Measurements from ENCODE around the gene MRRF.

MRRF gene

DNA sequence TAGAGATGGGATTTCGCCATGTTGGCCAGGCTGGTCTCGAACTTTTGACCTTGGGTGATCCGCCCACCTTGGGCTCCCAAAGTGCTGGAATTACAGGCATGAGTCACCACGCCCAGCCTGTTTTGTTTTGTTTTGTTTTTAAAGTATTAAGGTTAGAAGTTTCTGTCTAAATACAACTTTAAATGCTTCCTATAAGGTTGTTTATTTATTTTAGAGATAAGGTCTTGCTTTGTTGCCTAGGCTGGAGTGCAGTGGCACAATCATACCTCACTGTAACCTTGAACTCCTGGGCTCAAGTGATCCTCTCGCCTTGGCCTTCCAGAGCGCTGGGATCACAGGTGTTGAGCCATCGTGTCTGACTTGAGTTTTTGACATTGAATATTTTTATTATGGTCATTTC, 11.4 kb downstream of the MRRF start:
- no peaks in the 10 kb centered on the region for H3K9me3 ChIP-seq (ENCODE audit: control insufficient read depth, low read length)
- no peaks in the 10 kb centered on the region for H3K27me3 ChIP-seq (replicated peaks; ENCODE audit: control insufficient read depth, insufficient read depth, low read length, poor library complexity, severe bottlenecking)
- DNase-seq: no peak
- no peaks in the 10 kb centered on the region for H3K4me1 ChIP-seq (ENCODE audit: control insufficient read depth, insufficient read depth, low read length, poor library complexity, severe bottlenecking)
- no peak overlapping the region for H3K27ac ChIP-seq (ENCODE audit: insufficient read depth, low read length, poor library complexity, severe bottlenecking)
- no peak overlapping the region for H3K4me3 ChIP-seq (ENCODE audit: insufficient read depth, low read depth, low read length, poor library complexity, severe bottlenecking)
- peaks cover 4% of the 10 kb centered on the region for H3K36me3 ChIP-seq (ENCODE audit: control insufficient read depth, insufficient read depth, low read length)

DNA sequence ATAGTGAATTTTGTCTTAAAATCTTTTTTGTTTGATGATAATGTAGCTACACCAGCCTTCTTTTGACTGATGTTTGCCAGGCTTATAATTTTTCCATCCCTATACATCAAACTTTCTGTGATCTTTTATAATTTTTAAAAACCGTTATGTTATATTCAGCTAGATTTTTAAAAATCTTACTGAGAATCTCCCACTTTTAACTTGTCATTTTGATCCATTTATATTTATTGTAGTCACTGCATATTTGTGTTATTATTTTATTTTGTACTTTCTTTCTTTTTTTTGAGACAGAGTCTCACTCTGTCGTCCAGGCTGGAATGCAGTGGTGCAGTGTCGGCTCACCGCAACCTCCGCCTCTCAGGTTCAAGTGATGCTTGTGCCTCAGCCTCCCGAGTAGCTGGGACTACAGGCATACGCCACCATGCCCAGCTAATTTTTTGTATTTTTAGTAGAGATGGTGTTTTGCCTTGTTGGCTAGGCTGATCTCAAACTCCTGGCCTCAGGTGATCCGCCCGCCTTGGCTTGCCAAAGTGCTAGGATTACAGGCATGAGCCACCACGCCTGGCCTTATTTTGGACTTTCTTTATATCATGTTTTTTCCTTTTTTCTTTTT, 12.7 kb downstream of the MRRF start:
- Histone ChIP-seq H3K27ac (ENCODE audit: insufficient read depth, low read length, poor library complexity, severe bottlenecking) (no peak overlapping the region), H3K27me3 (replicated peaks; ENCODE audit: control insufficient read depth, insufficient read depth, low read length, poor library complexity, severe bottlenecking) (no peaks in the 10 kb centered on the region), H3K36me3 (ENCODE audit: control insufficient read depth, insufficient read depth, low read length) (peaks cover 12% of the 10 kb centered on the region), H3K4me3 (ENCODE audit: insufficient read depth, low read depth, low read length, poor library complexity, severe bottlenecking) (no peak overlapping the region), H3K9me3 (ENCODE audit: control insufficient read depth, low read length) (no peaks in the 10 kb centered on the region), H3K4me1 (ENCODE audit: control insufficient read depth, insufficient read depth, low read length, poor library complexity, severe bottlenecking) (no peaks in the 10 kb centered on the region)
- no peak for DNase-seq

DNA sequence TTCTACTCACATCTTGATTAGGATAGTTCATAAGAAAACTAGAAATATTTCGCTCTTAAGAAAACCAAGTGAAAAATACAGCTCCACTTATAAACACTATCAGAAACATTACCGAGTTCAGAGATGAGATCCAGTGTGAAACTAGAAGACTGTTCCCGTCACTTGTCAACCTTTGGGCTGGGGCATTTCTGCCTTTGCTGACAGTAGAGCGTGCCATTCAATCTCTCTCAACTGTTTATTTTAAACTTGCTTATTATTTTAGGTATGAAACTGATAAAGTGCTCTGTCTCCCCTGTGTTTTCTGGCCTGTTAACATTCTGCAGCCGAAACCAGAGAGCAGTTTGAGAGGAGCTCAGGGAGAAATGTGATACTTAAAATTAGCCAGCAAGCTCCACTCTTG, 16.7 kb downstream of the MRRF start:
- no peak overlapping the region for H3K27ac ChIP-seq (ENCODE audit: insufficient read depth, low read length, poor library complexity, severe bottlenecking)
- H3K36me3 ChIP-seq (ENCODE audit: control insufficient read depth, insufficient read depth, low read length): peaks cover 25% of the 10 kb centered on the region
- H3K9me3 ChIP-seq (ENCODE audit: control insufficient read depth, low read length): no peaks in the 10 kb centered on the region
- H3K4me1 ChIP-seq (ENCODE audit: control insufficient read depth, insufficient read depth, low read length, poor library complexity, severe bottlenecking): no peaks in the 10 kb centered on the region
- H3K27me3 ChIP-seq (replicated peaks; ENCODE audit: control insufficient read depth, insufficient read depth, low read length, poor library complexity, severe bottlenecking): no peaks in the 10 kb centered on the region
- DNase-seq: no peak
- no peak overlapping the region for H3K4me3 ChIP-seq (ENCODE audit: insufficient read depth, low read depth, low read length, poor library complexity, severe bottlenecking)

DNA sequence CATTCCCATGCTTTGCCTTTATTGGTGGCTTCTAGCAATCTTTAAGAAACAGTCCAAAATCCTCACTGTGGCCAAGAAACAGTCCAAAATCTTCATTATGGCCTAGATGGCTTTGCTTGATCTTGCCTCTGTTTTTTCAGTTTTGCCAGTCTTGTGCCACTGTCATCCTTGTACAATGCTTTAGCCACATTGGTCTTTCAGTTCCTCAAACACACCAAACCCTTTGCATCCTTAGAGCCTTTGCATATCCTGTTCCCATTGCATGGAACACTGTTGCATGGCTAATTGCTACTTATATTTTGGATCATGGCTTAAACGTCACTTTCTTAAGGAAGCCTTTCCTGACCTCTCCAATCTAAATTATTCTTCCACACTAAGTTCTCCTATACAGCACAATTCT, 22.1 kb downstream of the MRRF start:
- H3K36me3 ChIP-seq (ENCODE audit: control insufficient read depth, insufficient read depth, low read length): peaks cover 44% of the 10 kb centered on the region
- H3K27ac ChIP-seq (ENCODE audit: insufficient read depth, low read length, poor library complexity, severe bottlenecking): no peak overlapping the region
- no peaks in the 10 kb centered on the region for H3K9me3 ChIP-seq (ENCODE audit: control insufficient read depth, low read length)
- no peak overlapping the region for H3K4me3 ChIP-seq (ENCODE audit: insufficient read depth, low read depth, low read length, poor library complexity, severe bottlenecking)
- H3K4me1 ChIP-seq (ENCODE audit: control insufficient read depth, insufficient read depth, low read length, poor library complexity, severe bottlenecking): no peaks in the 10 kb centered on the region
- H3K27me3 ChIP-seq (replicated peaks; ENCODE audit: control insufficient read depth, insufficient read depth, low read length, poor library complexity, severe bottlenecking): no peaks in the 10 kb centered on the region
- DNase-seq: no peak

DNA sequence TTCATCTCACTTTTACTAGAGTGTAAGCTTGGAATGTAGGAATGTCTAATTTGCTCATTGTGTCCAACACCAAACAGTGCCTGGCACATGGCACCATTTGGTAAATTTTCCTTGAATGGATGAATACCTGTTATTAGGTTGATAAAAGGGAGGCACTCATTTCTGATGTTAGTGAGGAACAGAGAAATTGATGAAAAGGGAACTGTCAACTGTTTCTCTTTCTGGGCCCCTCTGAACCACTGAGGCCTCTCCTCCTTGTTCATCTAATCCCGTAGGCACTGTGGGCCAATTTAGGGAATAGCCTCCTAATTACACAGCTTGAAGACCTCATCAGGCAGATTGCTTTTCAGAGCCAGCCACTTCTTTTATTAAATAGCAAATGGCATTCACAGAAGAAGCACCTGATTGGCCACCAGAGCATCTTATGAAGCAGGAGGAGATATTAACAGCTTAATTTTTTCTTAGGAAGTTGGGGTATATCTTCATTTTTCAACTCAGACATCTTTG, 22.6 kb downstream of the MRRF start:
- no peaks in the 10 kb centered on the region for H3K4me1 ChIP-seq (ENCODE audit: control insufficient read depth, insufficient read depth, low read length, poor library complexity, severe bottlenecking)
- no peak overlapping the region for H3K27ac ChIP-seq (ENCODE audit: insufficient read depth, low read length, poor library complexity, severe bottlenecking)
- no peak for DNase-seq
- H3K4me3 ChIP-seq (ENCODE audit: insufficient read depth, low read depth, low read length, poor library complexity, severe bottlenecking): no peak overlapping the region
- H3K27me3 ChIP-seq (replicated peaks; ENCODE audit: control insufficient read depth, insufficient read depth, low read length, poor library complexity, severe bottlenecking): no peaks in the 10 kb centered on the region
- H3K9me3 ChIP-seq (ENCODE audit: control insufficient read depth, low read length): no peaks in the 10 kb centered on the region
- H3K36me3 ChIP-seq (ENCODE audit: control insufficient read depth, insufficient read depth, low read length): peaks cover 43% of the 10 kb centered on the region

DNA sequence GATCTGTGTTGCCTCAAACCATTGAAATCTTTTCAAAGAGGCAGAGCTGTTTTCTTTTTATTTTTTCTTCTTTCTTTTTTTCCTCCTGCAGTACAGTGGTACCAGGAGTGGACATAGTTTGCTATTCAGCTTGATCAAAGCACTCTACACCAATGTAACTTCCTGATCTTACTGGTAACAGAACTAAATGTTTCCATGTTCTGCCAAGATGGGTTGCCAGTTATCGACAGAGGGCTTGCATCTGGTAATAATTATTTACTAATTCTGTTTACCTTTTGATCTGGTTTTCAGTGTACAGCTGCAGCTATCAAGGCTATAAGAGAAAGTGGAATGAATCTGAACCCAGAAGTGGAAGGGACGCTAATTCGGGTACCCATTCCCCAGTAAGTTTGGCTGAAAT, 26.8 kb downstream of the MRRF start:
- no peak for DNase-seq
- no peak overlapping the region for H3K27ac ChIP-seq (ENCODE audit: insufficient read depth, low read length, poor library complexity, severe bottlenecking)
- no peak overlapping the region for H3K4me3 ChIP-seq (ENCODE audit: insufficient read depth, low read depth, low read length, poor library complexity, severe bottlenecking)
- no peaks in the 10 kb centered on the region for H3K4me1 ChIP-seq (ENCODE audit: control insufficient read depth, insufficient read depth, low read length, poor library complexity, severe bottlenecking)
- H3K9me3 ChIP-seq (ENCODE audit: control insufficient read depth, low read length): no peaks in the 10 kb centered on the region
- H3K36me3 ChIP-seq (ENCODE audit: control insufficient read depth, insufficient read depth, low read length): peaks cover 34% of the 10 kb centered on the region
- no peaks in the 10 kb centered on the region for H3K27me3 ChIP-seq (replicated peaks; ENCODE audit: control insufficient read depth, insufficient read depth, low read length, poor library complexity, severe bottlenecking)

DNA sequence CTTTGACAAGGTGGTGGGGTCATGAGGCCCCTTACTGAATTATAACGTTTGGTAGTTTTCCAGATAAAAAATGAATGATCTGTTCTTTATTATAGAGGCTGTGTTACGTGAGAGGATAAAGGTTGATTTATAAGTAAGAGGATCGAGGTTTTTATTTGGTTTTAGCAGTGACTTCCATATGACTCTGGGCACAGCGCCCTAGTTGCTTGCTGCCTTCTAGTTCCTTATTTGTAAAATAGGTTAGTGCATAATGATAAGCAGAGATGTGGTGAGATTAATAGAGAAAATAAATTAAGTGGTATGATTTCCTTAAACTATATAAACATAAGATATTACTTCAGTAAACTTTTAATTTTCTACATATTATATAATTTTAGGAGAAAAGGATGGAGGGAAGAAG, 29.8 kb downstream of the MRRF start:
- peaks cover 23% of the 10 kb centered on the region for H3K36me3 ChIP-seq (ENCODE audit: control insufficient read depth, insufficient read depth, low read length)
- DNase-seq: no peak
- H3K4me1 ChIP-seq (ENCODE audit: control insufficient read depth, insufficient read depth, low read length, poor library complexity, severe bottlenecking): no peaks in the 10 kb centered on the region
- H3K27me3 ChIP-seq (replicated peaks; ENCODE audit: control insufficient read depth, insufficient read depth, low read length, poor library complexity, severe bottlenecking): no peaks in the 10 kb centered on the region
- H3K4me3 ChIP-seq (ENCODE audit: insufficient read depth, low read depth, low read length, poor library complexity, severe bottlenecking): no peak overlapping the region
- H3K9me3 ChIP-seq (ENCODE audit: control insufficient read depth, low read length): no peaks in the 10 kb centered on the region
- no peak overlapping the region for H3K27ac ChIP-seq (ENCODE audit: insufficient read depth, low read length, poor library complexity, severe bottlenecking)

DNA sequence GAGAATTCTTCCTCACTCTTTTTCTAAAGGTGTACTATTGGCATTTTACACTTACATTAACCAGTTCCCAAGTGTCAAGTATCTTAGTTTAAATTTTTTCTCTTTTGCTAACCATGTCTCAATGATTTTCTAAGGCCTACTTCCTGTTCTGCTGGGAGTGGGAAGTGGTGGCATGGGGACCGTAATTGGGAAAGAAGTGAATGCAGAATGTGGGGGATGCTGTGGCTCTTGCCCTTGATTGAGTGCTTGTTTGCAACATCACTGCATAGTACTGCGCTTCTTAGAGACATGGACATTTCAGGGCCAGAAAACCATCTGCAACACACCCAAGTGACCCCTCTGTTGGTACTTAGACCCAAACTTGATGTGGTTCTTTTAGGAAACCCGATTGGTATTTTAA, 32.8 kb downstream of the MRRF start:
- Histone ChIP-seq H3K27ac (ENCODE audit: insufficient read depth, low read length, poor library complexity, severe bottlenecking) (no peak overlapping the region), H3K4me1 (ENCODE audit: control insufficient read depth, insufficient read depth, low read length, poor library complexity, severe bottlenecking) (no peaks in the 10 kb centered on the region), H3K36me3 (ENCODE audit: control insufficient read depth, insufficient read depth, low read length) (peaks cover 15% of the 10 kb centered on the region), H3K4me3 (ENCODE audit: insufficient read depth, low read depth, low read length, poor library complexity, severe bottlenecking) (no peak overlapping the region), H3K9me3 (ENCODE audit: control insufficient read depth, low read length) (no peaks in the 10 kb centered on the region), H3K27me3 (replicated peaks; ENCODE audit: control insufficient read depth, insufficient read depth, low read length, poor library complexity, severe bottlenecking) (no peaks in the 10 kb centered on the region)
- DNase-seq: no peak

DNA sequence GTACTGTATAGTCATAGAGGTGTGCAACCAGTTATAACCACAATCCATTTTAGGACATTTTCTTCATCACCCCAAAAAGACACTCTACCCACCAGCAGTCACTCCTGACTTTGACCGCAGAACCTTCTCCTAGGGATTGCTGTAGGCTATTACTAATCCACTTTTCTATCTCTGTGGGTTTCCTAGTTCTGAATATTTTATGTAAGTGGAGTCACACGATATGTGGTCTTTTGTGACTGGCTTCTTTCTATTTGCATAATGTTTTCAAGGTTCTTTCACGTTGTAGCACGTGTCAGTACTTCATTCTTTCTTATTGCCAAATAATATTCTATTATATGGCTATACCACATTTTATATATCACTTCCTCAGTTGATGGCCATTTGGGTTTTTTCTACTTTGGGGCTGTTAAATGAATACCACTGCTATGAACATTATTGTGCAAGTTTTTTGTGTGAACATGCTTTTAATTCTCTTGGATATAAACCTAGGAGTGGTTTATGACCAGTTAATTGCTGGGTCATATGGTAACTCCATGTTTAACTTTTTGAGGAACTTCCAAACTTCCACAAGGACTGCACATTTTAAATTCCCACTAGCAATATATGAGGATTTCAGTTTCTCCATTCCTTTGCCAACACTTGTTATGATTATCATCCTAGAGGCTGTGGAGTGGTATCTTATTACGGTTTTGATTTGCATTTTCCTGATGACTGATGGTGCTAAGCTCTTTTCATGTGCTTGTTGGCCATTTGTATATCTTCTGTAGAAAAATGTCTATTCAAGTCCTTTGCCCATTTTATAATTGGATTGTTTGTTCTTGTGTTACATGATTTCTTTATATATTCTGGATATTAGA, 37.8 kb downstream of the MRRF start:
- peaks cover 13% of the 10 kb centered on the region for H3K36me3 ChIP-seq (ENCODE audit: control insufficient read depth, insufficient read depth, low read length)

DNA sequence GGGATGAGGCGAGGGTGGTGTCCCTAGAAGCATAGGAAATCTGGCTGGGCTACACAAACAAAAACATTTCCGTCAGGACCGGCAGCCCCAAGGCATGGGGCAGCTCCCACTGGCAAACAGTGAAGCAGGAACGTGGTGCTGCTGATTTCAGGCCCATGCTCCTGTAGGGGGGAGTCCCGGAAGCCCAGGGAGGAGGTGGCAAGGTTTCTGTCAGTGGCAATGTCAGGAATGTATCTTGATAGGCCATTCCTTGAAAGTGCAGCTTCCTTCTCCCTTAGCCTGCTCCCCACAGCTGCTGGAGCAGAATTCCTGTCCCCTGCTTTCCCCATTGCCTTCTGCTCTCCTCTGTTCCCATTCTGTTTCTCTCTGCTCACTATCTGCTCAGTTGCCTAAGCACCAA, 42.4 kb downstream of the MRRF start:
- Histone ChIP-seq H3K36me3 (ENCODE audit: control insufficient read depth, insufficient read depth, low read length) (peaks cover 23% of the 10 kb centered on the region), H3K9me3 (ENCODE audit: control insufficient read depth, low read length) (no peaks in the 10 kb centered on the region), H3K27me3 (replicated peaks; ENCODE audit: control insufficient read depth, insufficient read depth, low read length, poor library complexity, severe bottlenecking) (no peaks in the 10 kb centered on the region), H3K4me1 (ENCODE audit: control insufficient read depth, insufficient read depth, low read length, poor library complexity, severe bottlenecking) (no peaks in the 10 kb centered on the region), H3K4me3 (ENCODE audit: insufficient read depth, low read depth, low read length, poor library complexity, severe bottlenecking) (no peak overlapping the region), H3K27ac (ENCODE audit: insufficient read depth, low read length, poor library complexity, severe bottlenecking) (no peak overlapping the region)
- DNase-seq: no peak

More for the DNA sequence above, 37.8 kb downstream of the MRRF start:
- no peak for DNase-seq
- Histone ChIP-seq H3K27ac (ENCODE audit: insufficient read depth, low read length, poor library complexity, severe bottlenecking) (no peak overlapping the region), H3K9me3 (ENCODE audit: control insufficient read depth, low read length) (no peaks in the 10 kb centered on the region), H3K4me3 (ENCODE audit: insufficient read depth, low read depth, low read length, poor library complexity, severe bottlenecking) (no peak overlapping the region), H3K4me1 (ENCODE audit: control insufficient read depth, insufficient read depth, low read length, poor library complexity, severe bottlenecking) (no peaks in the 10 kb centered on the region), H3K27me3 (replicated peaks; ENCODE audit: control insufficient read depth, insufficient read depth, low read length, poor library complexity, severe bottlenecking) (no peaks in the 10 kb centered on the region)
